HL-60 (cell line): ENCODE results near the gene PARD6B.

Experiments
- GABPA ChIP-seq: IDR thresholded peaks from 2 replicates; pipeline ENCODE4 v1.6.1; 2012; ENCODE audit warnings: low read depth
- POLR2AphosphoS5 ChIP-seq: IDR thresholded peaks from 2 replicates; pipeline ENCODE4 v1.6.1; 2012; ENCODE audit warnings: low read depth
- TF ChIP-seq, protein P1 (sequence below): IDR thresholded peaks from one replicate; pipeline ENCODE4 v1.5.1; 2011; ENCODE audit warnings: low read length, control low read depth, inconsistent platforms; ENCODE audit not compliant: insufficient read depth

DNA sequence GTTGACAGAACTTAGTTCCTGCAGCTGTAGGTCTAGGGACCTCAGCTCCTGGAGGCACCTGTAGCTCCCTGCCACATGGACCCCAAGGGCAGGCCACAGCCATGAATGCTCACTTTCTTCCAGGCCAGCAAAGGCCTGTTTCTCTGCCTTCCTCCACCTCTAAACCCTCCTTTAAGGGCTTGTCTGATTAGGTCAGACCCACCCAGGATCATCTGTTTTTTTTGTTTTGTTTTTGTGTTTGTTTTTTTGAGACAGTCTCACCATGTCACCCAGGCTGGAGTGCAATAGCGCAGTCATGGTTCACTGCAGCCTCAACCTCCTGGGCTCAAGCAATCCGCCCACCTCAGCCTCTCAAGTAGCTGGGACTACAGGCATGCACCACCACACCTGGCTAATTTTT, 52.0 kb downstream of the PARD6B start:
- TF ChIP-seq POLR2AphosphoS5 (no peak), GABPA (no peak)
- TF ChIP-seq, protein P1, sequence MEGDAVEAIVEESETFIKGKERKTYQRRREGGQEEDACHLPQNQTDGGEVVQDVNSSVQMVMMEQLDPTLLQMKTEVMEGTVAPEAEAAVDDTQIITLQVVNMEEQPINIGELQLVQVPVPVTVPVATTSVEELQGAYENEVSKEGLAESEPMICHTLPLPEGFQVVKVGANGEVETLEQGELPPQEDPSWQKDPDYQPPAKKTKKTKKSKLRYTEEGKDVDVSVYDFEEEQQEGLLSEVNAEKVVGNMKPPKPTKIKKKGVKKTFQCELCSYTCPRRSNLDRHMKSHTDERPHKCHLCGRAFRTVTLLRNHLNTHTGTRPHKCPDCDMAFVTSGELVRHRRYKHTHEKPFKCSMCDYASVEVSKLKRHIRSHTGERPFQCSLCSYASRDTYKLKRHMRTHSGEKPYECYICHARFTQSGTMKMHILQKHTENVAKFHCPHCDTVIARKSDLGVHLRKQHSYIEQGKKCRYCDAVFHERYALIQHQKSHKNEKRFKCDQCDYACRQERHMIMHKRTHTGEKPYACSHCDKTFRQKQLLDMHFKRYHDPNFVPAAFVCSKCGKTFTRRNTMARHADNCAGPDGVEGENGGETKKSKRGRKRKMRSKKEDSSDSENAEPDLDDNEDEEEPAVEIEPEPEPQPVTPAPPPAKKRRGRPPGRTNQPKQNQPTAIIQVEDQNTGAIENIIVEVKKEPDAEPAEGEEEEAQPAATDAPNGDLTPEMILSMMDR = no peak
